Kidney epithelial cell (primary cell): ENCODE results near the gene LRRC31. TPM values are rescaled to one million over a fixed set of nuclear protein-coding genes. Genes with fewer than 3 reads are reported as not detected.
A peak's percentile ranks its signal among the peaks of the same experiment; 100 is the strongest.

ENCODE experiments used
- DNase-seq: peaks from one replicate; pipeline ENCODE4 v3.0.0-alpha.2; 2010; ENCODE audit warnings: low read depth
- H3K27me3 ChIP-seq: 2 replicates; pipeline ENCODE4 v1.6.0; 2011; ENCODE audit warnings: low read length; ENCODE audit not compliant: control insufficient read depth, insufficient read depth
- H3K36me3 ChIP-seq: 2 replicates; pipeline ENCODE4 v1.5.1; 2011; ENCODE audit warnings: low read length; ENCODE audit not compliant: control insufficient read depth, insufficient read depth
- H3K4me3 ChIP-seq: 2 replicates; pipeline ENCODE4 v1.5.1; 2011; ENCODE audit warnings: low read depth, mild to moderate bottlenecking, control low read depth, low read length
- CTCF ChIP-seq: IDR thresholded peaks from 2 replicates; pipeline ENCODE4 v1.5.1; 2011; ENCODE audit warnings: mild to moderate bottlenecking, moderate library complexity, low read length, control low read depth, inconsistent platforms; ENCODE audit not compliant: insufficient read depth, poor library complexity, severe bottlenecking
- total RNA-seq: library from RNA; depleted of rRNA; stranded (reverse); fragments of >200 nt; gene quantifications from 2 replicates; pipeline ENCODE4 v1.2.3, GENCODE V29; 2015

Gene LRRC31
- total RNA-seq, 1 donor from 2014 or later = not detected

GRCh38 chr3:169871129-169871886 lies 1.6 kb upstream of the LRRC31 start:
- Histone ChIP-seq H3K27me3 (no peaks in the 10 kb centered on the region), H3K4me3 (no peak overlapping the region), H3K36me3 (no peaks in the 10 kb centered on the region)
- TF ChIP-seq CTCF = no peak
- DNase-seq = no peak

- Histone ChIP-seq H3K4me3 (no peak overlapping the region), H3K27me3 (no peaks in the 10 kb centered on the region), H3K36me3 (no peaks in the 10 kb centered on the region)
- no peak for TF ChIP-seq CTCF
- DNase-seq = no peak
Observed at GRCh38 chr3:169868369-169868768, 1.4 kb downstream of the LRRC31 start.

GRCh38 chr3:169867584-169868210 lies 2.0 kb downstream of the LRRC31 start:
- Histone ChIP-seq H3K4me3 (no peak overlapping the region), H3K36me3 (no peaks in the 10 kb centered on the region), H3K27me3 (no peaks in the 10 kb centered on the region)
- no peak for TF ChIP-seq CTCF
- no peak for DNase-seq

- no peaks in the 10 kb centered on the region for H3K36me3 ChIP-seq
- H3K4me3 ChIP-seq = no peak overlapping the region
- no peak for DNase-seq
- H3K27me3 ChIP-seq = no peaks in the 10 kb centered on the region
- no peak for TF ChIP-seq CTCF
Observed at GRCh38 chr3:169865176-169865767, 4.5 kb downstream of the LRRC31 start.

GRCh38 chr3:169864270-169864669 lies 5.5 kb downstream of the LRRC31 start:
- no peak for DNase-seq
- no peaks in the 10 kb centered on the region for H3K27me3 ChIP-seq
- H3K4me3 ChIP-seq = no peak overlapping the region
- no peak for TF ChIP-seq CTCF
- H3K36me3 ChIP-seq = no peaks in the 10 kb centered on the region

- H3K36me3 ChIP-seq = no peaks in the 10 kb centered on the region
- no peak for DNase-seq
- H3K27me3 ChIP-seq = no peaks in the 10 kb centered on the region
- H3K4me3 ChIP-seq = no peak overlapping the region
- peak; percentile 89 for TF ChIP-seq CTCF
Observed at GRCh38 chr3:169863458-169863899, 6.3 kb downstream of the LRRC31 start.
